Measurements from ENCODE around the gene MTMR12. TPM values are rescaled to one million over a fixed set of nuclear protein-coding genes. Genes with fewer than 3 reads are reported as not detected.
A peak's percentile ranks its signal among the peaks of the same experiment; 100 is the strongest.

MTMR12 gene
- total and polyA plus RNA-seq, 2 of the 13 experiments (the other 11 are each of a cell fraction or from before 2014, with no cell fraction given) = 23.4 to 36.6 TPM

GRCh38 chr5:32330126-32330971, 17.6 kb upstream of the MTMR12 start (continued):
- no peak for TF ChIP-seq THRA (CRISPR knock-in tag; IDR thresholded peaks at IDR 0.05; ENCODE audit: borderline replicate concordance)
- 0 out of 2 replicates have a peak, but pooled peaks have one; percentile 32 for TF ChIP-seq ZMYM4 (CRISPR knock-in tag; IDR thresholded peaks at IDR 0.05)
- TF ChIP-seq EP300 (IDR thresholded peaks at IDR 0.05; ENCODE audit: low read depth in 2 of 2, low read length in 2 of 2) = no peak
- TF ChIP-seq EP300 (CRISPR knock-in tag; IDR thresholded peaks at IDR 0.05; ENCODE audit: borderline replicate concordance) = 0 out of 2 replicates have a peak, but pooled peaks have one; percentile 10
- TF ChIP-seq ZNF557 (CRISPR knock-in tag; IDR thresholded peaks at IDR 0.05) = no peak
- no peak for TF ChIP-seq ZNF691 (CRISPR knock-in tag; IDR thresholded peaks at IDR 0.05; ENCODE audit: borderline replicate concordance, low read depth)

- peak; percentile 96 for FAIRE-seq
- peak; percentile 73 for DNase-seq (ENCODE audit: low spot score)
- ChIA-PET CTCF (ENCODE audit: low intra/inter-chr PET ratio, low total read pairs) (interaction anchor here (2.9 kb wide), 1 partner anchor 97 kb away, joined by 19 read pairs; no protein-coding TSS in a partner anchor), POLR2A (interaction anchor here (0.7 to 5.0 kb wide), 8 partner anchors 15 to 158 kb away, joined by 3 to 78 read pairs (median 4); partner anchors contain the start of genes GOLPH3 and MTMR12)
- H3K9ac ChIP-seq (ENCODE audit: insufficient read depth, low read depth, low read length) = peak overlapping the region; percentile 81
- H3K27me3 ChIP-seq (ENCODE audit: control insufficient read depth in 1 of 2, insufficient read depth in 2 of 2, low read length in 2 of 2) = no peaks in the 10 kb centered on the region
- in situ Hi-C loops (cut with HindIII; ENCODE audit: extremely low pct_ligation_motif_present, low pct_unique_long_range_greater_than_20kb) (no loop called here), intact Hi-C loops (cut with micrococcal nuclease; ENCODE audit: unreplicated experiment) (no loop called here)
- peak overlapping the region; percentile 73 for H3K4me2 ChIP-seq (ENCODE audit: low read depth, low read length)
- no peaks in the 10 kb centered on the region for H3K79me2 ChIP-seq (ENCODE audit: insufficient read depth, low read length)
- H3K27ac ChIP-seq (ENCODE audit: extremely low read length, insufficient read depth, low read length) = peak overlapping the region; percentile 95
- no peaks in the 10 kb centered on the region for H4K20me1 ChIP-seq (ENCODE audit: insufficient read depth, low read length)
- H3K9me3 ChIP-seq (ENCODE audit: low read length) = no peaks in the 10 kb centered on the region
- H2AFZ ChIP-seq (ENCODE audit: low read length) = peak overlapping the region; percentile 48
- no peaks in the 10 kb centered on the region for H3K36me3 ChIP-seq (replicated peaks in 1 of 2; ENCODE audit: control insufficient read depth in 1 of 2, insufficient read depth in 2 of 2, low read length in 2 of 2)
- peak; percentile 78 for ATAC-seq
- WGBS (ENCODE audit: low lambda C conversion rate) = 40% methylated on average over 4 of the region's 10 CpGs
- BruUV-seq (replicated peaks) = no TSS peak
- H3K4me1 ChIP-seq (ENCODE audit: insufficient read depth, low read length) = peaks cover 66% of the 10 kb centered on the region
- no peak overlapping the region for H3K4me3 ChIP-seq (replicated peaks in 1 of 3; ENCODE audit: insufficient read depth in 1 of 3, low read depth in 2 of 3, low read length in 3 of 3)
- TF ChIP-seq ZNF749 (CRISPR knock-in tag; IDR thresholded peaks at IDR 0.05; ENCODE audit: borderline replicate concordance) (no peak), RFXAP (CRISPR knock-in tag; IDR thresholded peaks at IDR 0.05; ENCODE audit: borderline replicate concordance) (no peak), ZZZ3 (CRISPR knock-in tag; IDR thresholded peaks at IDR 0.05; ENCODE audit: borderline replicate concordance) (no peak), ZKSCAN8 (CRISPR knock-in tag; IDR thresholded peaks at IDR 0.05; ENCODE audit: borderline replicate concordance) (no peak), ZNF317 (CRISPR knock-in tag; IDR thresholded peaks at IDR 0.05) (peak; percentile 96), ZNF549 (CRISPR knock-in tag; IDR thresholded peaks at IDR 0.05) (no peak), MAX (IDR thresholded peaks at IDR 0.05) (peak; percentile 45), CERS6 (CRISPR knock-in tag; IDR thresholded peaks at IDR 0.05) (no peak), ZBTB4 (CRISPR knock-in tag; IDR thresholded peaks at IDR 0.05; ENCODE audit: borderline replicate concordance) (no peak)
These were observed 16.7 kb upstream of the MTMR12 start for GRCh38 chr5:32329395-32329834.

All from HepG2 (cell line).